Type B pancreatic cell (in vitro differentiated cells): ENCODE measurements around the gene MGAT1. TPM values are rescaled to one million over a fixed set of nuclear protein-coding genes. Genes with fewer than 3 reads are reported as not detected.
"Not testable (repeated sequence)": the region's sequence is repeated elsewhere in the genome, so short reads cannot be mapped to it uniquely, and the experiment has no call there.

ENCODE experiments used
- DNase-seq: peaks from one replicate; pipeline ENCODE4 v3.0.0; 2021; ENCODE audit warnings: mixed read lengths; ENCODE audit not compliant: unreplicated experiment; ENCODE audit errors: extremely low spot score
- H3K27ac Mint-ChIP-seq: 2 replicates; pipeline ENCODE4 v1.8.0; 2021; ENCODE audit warnings: mild to moderate bottlenecking, mixed read lengths
- H3K27me3 Mint-ChIP-seq: 2 replicates; pipeline ENCODE4 v1.8.0; 2021; ENCODE audit warnings: mixed read lengths
- H3K36me3 Mint-ChIP-seq: 2 replicates; pipeline ENCODE4 v1.8.0; 2021; ENCODE audit warnings: mixed read lengths
- H3K4me1 Mint-ChIP-seq: one replicate; pipeline ENCODE4 v1.8.0; 2021; ENCODE audit warnings: mixed read lengths; ENCODE audit not compliant: unreplicated experiment
- H3K4me3 Mint-ChIP-seq: 2 replicates; pipeline ENCODE4 v1.8.0; 2021; ENCODE audit warnings: mild to moderate bottlenecking, mixed read lengths
- H3K9me3 Mint-ChIP-seq: 2 replicates; pipeline ENCODE4 v1.8.0; 2021; ENCODE audit warnings: mixed read lengths
- CTCF ChIP-seq: fragments of 200-600 bp; sonication (generic); conservative IDR thresholded peaks from 2 replicates; pipeline ENCODE4 v1.5.0; 2021; ENCODE audit warnings: antibody characterized with exemption, mild to moderate bottlenecking
- total RNA-seq: library from RNA; stranded (reverse); gene quantifications from 2 replicates; pipeline ENCODE4 v1.2.1, GENCODE V29; 2021; ENCODE audit warnings: low replicate concordance

Gene MGAT1
- total RNA-seq, 1 donor from 2014 or later = 74.8 TPM

DNA sequence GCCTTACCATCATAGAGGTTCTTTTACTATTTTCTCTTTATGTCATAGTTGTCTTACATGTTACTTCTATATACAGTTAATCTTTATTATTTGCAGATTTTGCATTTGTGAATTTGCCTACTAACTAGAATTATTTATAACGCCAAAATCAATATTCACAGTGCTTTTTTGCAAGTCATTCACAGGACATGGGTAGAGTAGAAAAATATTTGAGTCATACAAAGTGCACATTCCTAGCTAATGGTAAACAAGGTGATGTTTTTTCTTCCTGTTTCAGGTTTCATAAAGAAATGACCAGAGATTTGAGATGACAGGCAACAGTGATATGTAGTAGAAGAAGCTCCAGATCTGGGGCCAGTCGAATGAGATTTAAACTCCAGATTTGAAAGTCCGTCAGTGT lies 32.8 kb downstream of the MGAT1 start:
- peaks cover 30% of the 10 kb centered on the region for H3K27me3 Mint-ChIP-seq
- no peaks in the 10 kb centered on the region for H3K36me3 Mint-ChIP-seq
- H3K9me3 Mint-ChIP-seq = peaks cover 11% of the 10 kb centered on the region
- TF ChIP-seq CTCF = no peak
- no peaks in the 10 kb centered on the region for H3K4me1 Mint-ChIP-seq
- H3K27ac Mint-ChIP-seq = no peak overlapping the region
- no peak overlapping the region for H3K4me3 Mint-ChIP-seq
- no peak for DNase-seq

DNA sequence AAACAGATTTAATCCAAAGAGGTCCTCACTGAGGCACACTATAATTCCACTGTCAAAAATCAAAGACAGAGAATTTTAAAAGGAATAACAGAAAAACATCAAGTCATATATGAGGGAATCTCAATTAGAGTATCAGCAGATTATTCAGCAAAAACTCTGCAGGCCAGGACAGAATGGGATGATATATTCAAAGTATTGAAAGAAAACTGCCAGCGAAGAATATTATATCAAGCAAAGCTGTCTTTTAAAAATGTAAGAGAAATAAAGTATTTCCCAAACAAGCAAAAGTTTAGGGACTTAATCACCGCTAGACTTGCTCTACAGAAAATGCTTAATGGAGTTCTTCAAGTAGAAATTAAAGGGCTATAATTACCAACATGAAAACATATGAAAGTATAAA lies 47.0 kb downstream of the MGAT1 start:
- Mint-ChIP-seq H3K9me3 (peaks cover 13% of the 10 kb centered on the region), H3K27me3 (peaks cover 23% of the 10 kb centered on the region), H3K4me3 (no peak overlapping the region), H3K36me3 (no peaks in the 10 kb centered on the region), H3K4me1 (no peaks in the 10 kb centered on the region), H3K27ac (no peak overlapping the region)
- TF ChIP-seq CTCF = no peak
- no peak for DNase-seq

GRCh38 chr5:180744253-180744652 lies 58.4 kb downstream of the MGAT1 start:
- H3K9me3 Mint-ChIP-seq = no peaks in the 10 kb centered on the region
- H3K36me3 Mint-ChIP-seq = no peaks in the 10 kb centered on the region
- TF ChIP-seq CTCF = no peak
- no peaks in the 10 kb centered on the region for H3K4me1 Mint-ChIP-seq
- H3K4me3 Mint-ChIP-seq = no peak overlapping the region
- peaks cover 43% of the 10 kb centered on the region for H3K27me3 Mint-ChIP-seq
- DNase-seq = no peak
- no peak overlapping the region for H3K27ac Mint-ChIP-seq

DNA sequence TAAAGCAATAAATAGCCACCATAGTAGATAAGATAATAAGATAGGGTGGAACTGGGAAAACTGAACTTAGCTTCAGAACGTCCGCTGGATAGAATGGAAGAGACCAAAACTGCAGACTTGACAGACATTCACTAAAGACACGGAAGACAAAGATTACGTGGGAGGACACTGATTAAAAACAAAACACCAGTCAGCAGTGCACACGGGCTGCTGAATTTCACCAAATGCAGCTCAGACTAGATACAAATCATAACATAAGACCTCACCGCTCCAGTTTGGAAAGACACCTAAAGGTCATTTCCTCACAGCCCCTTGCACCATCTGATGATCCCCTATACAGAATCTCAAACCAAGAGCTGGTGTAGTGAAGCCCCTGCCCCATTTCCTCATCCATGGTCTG lies 59.9 kb downstream of the MGAT1 start:
- no peak overlapping the region for H3K27ac Mint-ChIP-seq
- peaks cover 45% of the 10 kb centered on the region for H3K27me3 Mint-ChIP-seq
- TF ChIP-seq CTCF = no peak
- no peaks in the 10 kb centered on the region for H3K9me3 Mint-ChIP-seq
- no peak for DNase-seq
- H3K4me3 Mint-ChIP-seq = no peak overlapping the region
- H3K36me3 Mint-ChIP-seq = no peaks in the 10 kb centered on the region
- H3K4me1 Mint-ChIP-seq = no peaks in the 10 kb centered on the region

DNA sequence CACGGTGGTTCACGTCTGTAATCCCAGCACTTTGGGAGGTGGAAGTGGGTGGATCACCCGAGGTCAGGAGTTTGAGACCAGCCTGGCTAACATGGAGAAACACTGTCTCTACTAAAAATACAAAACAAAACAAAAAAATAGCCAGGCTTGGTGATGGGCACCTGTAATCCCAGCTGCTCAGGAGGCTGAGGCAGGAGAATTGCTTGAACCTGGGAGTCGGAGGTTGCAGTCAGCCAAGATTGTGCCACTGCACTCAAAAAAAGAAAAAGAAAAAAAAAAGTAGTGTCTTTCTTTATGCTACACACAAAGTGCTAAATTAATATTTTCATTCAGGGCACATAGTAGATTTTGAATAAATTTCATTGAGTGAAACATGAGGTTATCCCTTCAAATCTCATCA lies 61.7 kb downstream of the MGAT1 start:
- H3K27ac Mint-ChIP-seq, H3K9me3 Mint-ChIP-seq, H3K4me1 Mint-ChIP-seq, DNase-seq, H3K4me3 Mint-ChIP-seq, H3K36me3 Mint-ChIP-seq: not testable (repeated sequence)
- H3K27me3 Mint-ChIP-seq = peaks cover 49% of the 10 kb centered on the region

DNA sequence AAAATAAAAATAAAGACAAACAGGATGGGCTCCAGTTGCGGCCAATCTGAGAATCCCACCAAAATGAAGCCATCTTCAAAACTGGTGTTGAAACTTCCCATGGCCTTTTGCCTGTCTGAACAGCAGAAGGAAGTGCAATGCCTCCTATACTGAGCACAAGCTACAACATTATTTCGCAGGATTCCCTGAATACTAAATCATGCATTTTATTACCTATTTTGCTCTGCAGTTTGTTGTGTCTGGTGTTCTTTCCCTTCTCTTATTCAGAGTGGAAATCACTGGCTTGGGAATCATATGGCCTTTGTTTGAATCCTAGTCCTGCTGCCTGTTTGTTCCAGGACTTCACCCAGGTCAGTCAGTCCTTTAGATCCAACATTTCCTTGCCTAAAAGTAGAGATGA lies 62.6 kb downstream of the MGAT1 start, which contains the start of gene OR2Y1:
Gene OR2Y1, minus strand, starts transcription at position 101 of the 400 bp plus-strand sequence. Its CDS starts 0 bp downstream, at position 101.
- H3K4me1 Mint-ChIP-seq = no peaks in the 10 kb centered on the region
- H3K27ac Mint-ChIP-seq = no peak within 1 kb of the TSS
- H3K9me3 Mint-ChIP-seq = no peaks in the 10 kb centered on the region
- DNase-seq = no peak
- no peak for TF ChIP-seq CTCF
- no peak within 1 kb of the TSS for H3K4me3 Mint-ChIP-seq
- peaks cover 54% of the 10 kb centered on the region for H3K27me3 Mint-ChIP-seq
- H3K36me3 Mint-ChIP-seq = no peaks in the 10 kb centered on the region
